GM18870 (cell line): ENCODE results near the gene PDE4B.
A peak's percentile ranks its signal among the peaks of the same experiment; 100 is the strongest.

Experiments
- ATAC-seq: cut with Tn5 transposase; IDR thresholded peaks from one replicate; pipeline ENCODE4 v1.9.1; 2021; ENCODE audit warnings: moderate library complexity; ENCODE audit not compliant: unreplicated experiment

PDE4B gene

GRCh38 chr1:66250478-66250877 lies 457.8 kb downstream of the PDE4B start:
- ATAC-seq = no peak

GRCh38 chr1:66251546-66251945 lies 458.9 kb downstream of the PDE4B start:
- no peak for ATAC-seq

- ATAC-seq = peak; percentile 84
These were observed 460.7 kb downstream of the PDE4B start for GRCh38 chr1:66253330-66253921.

- ATAC-seq = no peak
These were observed 462.1 kb downstream of the PDE4B start for GRCh38 chr1:66254785-66255184.

- ATAC-seq = no peak
These were observed 464.2 kb downstream of the PDE4B start for GRCh38 chr1:66256629-66257572.

GRCh38 chr1:66258404-66259105 lies 465.9 kb downstream of the PDE4B start:
- peak; percentile 87 for ATAC-seq

- no peak for ATAC-seq
These were observed 468.7 kb downstream of the PDE4B start for GRCh38 chr1:66261364-66261763.

GRCh38 chr1:66262208-66262963 lies 469.7 kb downstream of the PDE4B start:
- no peak for ATAC-seq

GRCh38 chr1:66265268-66265667 lies 472.6 kb downstream of the PDE4B start:
- no peak for ATAC-seq

- no peak for ATAC-seq
These were observed 473.1 kb downstream of the PDE4B start for GRCh38 chr1:66265796-66266195.

- no peak for ATAC-seq
These were observed 473.7 kb downstream of the PDE4B start for GRCh38 chr1:66266350-66266749.

GRCh38 chr1:66266756-66267155 lies 474.1 kb downstream of the PDE4B start:
- no peak for ATAC-seq

GRCh38 chr1:66267201-66267940 lies 474.7 kb downstream of the PDE4B start:
- no peak for ATAC-seq

- ATAC-seq = no peak
These were observed 476.5 kb downstream of the PDE4B start for GRCh38 chr1:66269222-66269621.

- no peak for ATAC-seq
These were observed 477.6 kb downstream of the PDE4B start for GRCh38 chr1:66270119-66270812.

- peak; percentile 30 for ATAC-seq
These were observed 478.7 kb downstream of the PDE4B start for GRCh38 chr1:66271216-66271903.

GRCh38 chr1:66271904-66272254 lies 479.2 kb downstream of the PDE4B start:
- ATAC-seq = no peak

GRCh38 chr1:66273656-66274055 lies 481.0 kb downstream of the PDE4B start:
- no peak for ATAC-seq

GRCh38 chr1:66274634-66275033 lies 481.9 kb downstream of the PDE4B start:
- peak; percentile 33 for ATAC-seq
